Glutamatergic neuron (in vitro differentiated cells): ENCODE measurements around the gene INKA2. TPM values are rescaled to one million over a fixed set of nuclear protein-coding genes. Genes with fewer than 3 reads are reported as not detected.

Experiments
- DNase-seq: peaks from one replicate; pipeline ENCODE4 v3.0.0; 2022
- H3K27ac Mint-ChIP-seq: one replicate; pipeline ENCODE4 v1.8.0; 2020; ENCODE audit warnings: mild to moderate bottlenecking, mixed read lengths, inconsistent platforms; ENCODE audit not compliant: unreplicated experiment
- H3K27me3 Mint-ChIP-seq: one replicate; pipeline ENCODE4 v1.8.0; 2020; ENCODE audit warnings: mild to moderate bottlenecking, moderate library complexity, mixed read lengths, inconsistent platforms; ENCODE audit not compliant: unreplicated experiment
- H3K36me3 Mint-ChIP-seq: one replicate; pipeline ENCODE4 v1.8.0; 2020; ENCODE audit warnings: mild to moderate bottlenecking, mixed read lengths, inconsistent platforms; ENCODE audit not compliant: unreplicated experiment
- H3K4me1 Mint-ChIP-seq: one replicate; pipeline ENCODE4 v1.8.0; 2020; ENCODE audit warnings: mild to moderate bottlenecking, low read depth, mixed read lengths, inconsistent platforms; ENCODE audit not compliant: unreplicated experiment
- H3K4me3 Mint-ChIP-seq: one replicate; pipeline ENCODE4 v1.8.0; 2020; ENCODE audit warnings: mild to moderate bottlenecking, mixed read lengths, inconsistent platforms; ENCODE audit not compliant: unreplicated experiment
- H3K9me3 Mint-ChIP-seq: one replicate; pipeline ENCODE4 v1.8.0; 2020; ENCODE audit warnings: mild to moderate bottlenecking, moderate library complexity, mixed read lengths, inconsistent platforms; ENCODE audit not compliant: unreplicated experiment
- CTCF ChIP-seq: fragments of 200-600 bp; sonication (generic); IDR thresholded peaks from one replicate; pipeline ENCODE4 v1.5.0; 2021; ENCODE audit not compliant: partially characterized antibody, unreplicated experiment
- total RNA-seq: library from RNA; stranded (reverse); fragmentation: NEBNext Ultra II Directional; extraction: Animal tissue kit (Norgen Biotek cat#: 25700); gene quantifications from one replicate; pipeline ENCODE4 v1.2.1, GENCODE V29; 2021; ENCODE audit not compliant: unreplicated experiment

INKA2 gene
- total RNA-seq, 1 donor from 2014 or later: 112 TPM

GRCh38 chr1:111706921-111707320 is 32.3 kb downstream of the INKA2 start:
- H3K27ac Mint-ChIP-seq: no peak overlapping the region
- no peaks in the 10 kb centered on the region for H3K27me3 Mint-ChIP-seq
- TF ChIP-seq CTCF: no peak
- no peaks in the 10 kb centered on the region for H3K36me3 Mint-ChIP-seq
- no peak for DNase-seq
- H3K9me3 Mint-ChIP-seq: peaks cover 2% of the 10 kb centered on the region
- H3K4me3 Mint-ChIP-seq: no peak overlapping the region
- no peaks in the 10 kb centered on the region for H3K4me1 Mint-ChIP-seq

- DNase-seq: no peak
- H3K27ac Mint-ChIP-seq: no peak overlapping the region
- no peak overlapping the region for H3K4me3 Mint-ChIP-seq
- no peaks in the 10 kb centered on the region for H3K4me1 Mint-ChIP-seq
- no peaks in the 10 kb centered on the region for H3K27me3 Mint-ChIP-seq
- no peaks in the 10 kb centered on the region for H3K36me3 Mint-ChIP-seq
- H3K9me3 Mint-ChIP-seq: peaks cover 2% of the 10 kb centered on the region
- no peak for TF ChIP-seq CTCF
Observed at GRCh38 chr1:111705841-111706240, 33.4 kb downstream of the INKA2 start.

GRCh38 chr1:111704776-111705175 is 34.4 kb downstream of the INKA2 start:
- DNase-seq: no peak
- H3K36me3 Mint-ChIP-seq: no peaks in the 10 kb centered on the region

GRCh38 chr1:111704240-111704639 is 35.0 kb downstream of the INKA2 start:
- no peak for DNase-seq
- no peak overlapping the region for H3K4me3 Mint-ChIP-seq
- TF ChIP-seq CTCF: no peak
- no peaks in the 10 kb centered on the region for H3K36me3 Mint-ChIP-seq
- no peaks in the 10 kb centered on the region for H3K4me1 Mint-ChIP-seq
- H3K9me3 Mint-ChIP-seq: peaks cover 2% of the 10 kb centered on the region
- H3K27ac Mint-ChIP-seq: no peak overlapping the region
- H3K27me3 Mint-ChIP-seq: no peaks in the 10 kb centered on the region

More at GRCh38 chr1:111704776-111705175, 34.4 kb downstream of the INKA2 start:
- peaks cover 2% of the 10 kb centered on the region for H3K9me3 Mint-ChIP-seq
- no peaks in the 10 kb centered on the region for H3K27me3 Mint-ChIP-seq
- no peak overlapping the region for H3K4me3 Mint-ChIP-seq
- H3K4me1 Mint-ChIP-seq: no peaks in the 10 kb centered on the region
- H3K27ac Mint-ChIP-seq: no peak overlapping the region
- no peak for TF ChIP-seq CTCF

DNA sequence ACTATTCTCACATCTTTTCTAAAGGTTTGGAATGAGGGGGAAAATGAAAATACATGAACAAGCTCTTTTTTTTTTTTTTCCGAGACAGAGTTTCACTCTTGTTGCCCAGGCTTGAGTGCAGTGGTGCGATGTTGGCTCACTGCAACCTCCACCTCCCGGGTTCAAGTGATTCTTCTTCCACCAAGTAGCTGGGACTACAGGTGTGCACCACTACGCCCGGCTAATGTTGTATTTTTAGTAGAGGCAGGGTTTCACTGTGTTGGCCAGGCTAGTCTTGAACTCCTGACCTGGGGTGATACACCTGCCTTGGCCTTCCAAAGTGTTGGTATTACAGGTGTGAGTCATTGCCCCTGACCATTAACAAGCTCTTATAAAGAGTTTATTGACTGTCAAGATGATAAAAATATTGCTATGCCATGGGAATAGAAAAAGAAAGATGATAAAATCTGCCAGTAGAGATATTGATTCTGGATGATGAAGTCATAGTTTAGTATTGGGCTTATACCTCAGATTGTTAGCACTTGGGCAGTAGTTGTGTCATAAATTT is 36.6 kb downstream of the INKA2 start:
- no peaks in the 10 kb centered on the region for H3K4me1 Mint-ChIP-seq
- H3K27ac Mint-ChIP-seq: no peak overlapping the region
- no peaks in the 10 kb centered on the region for H3K36me3 Mint-ChIP-seq
- no peak for DNase-seq
- TF ChIP-seq CTCF: no peak
- H3K27me3 Mint-ChIP-seq: no peaks in the 10 kb centered on the region
- H3K9me3 Mint-ChIP-seq: peaks cover 2% of the 10 kb centered on the region
- no peak overlapping the region for H3K4me3 Mint-ChIP-seq
